K562 (cell line): ENCODE measurements around the gene KLHL22. TPM values are rescaled to one million over a fixed set of nuclear protein-coding genes. Genes with fewer than 3 reads are reported as not detected.

Source experiments
- CLOCK ChIP-seq: fragments of 250-450 bp; sonication (Bioruptor Pico); IDR thresholded peaks from 2 replicates; pipeline ENCODE4 v1.4.0; 2020; ENCODE audit warnings: mild to moderate bottlenecking, moderate library complexity, borderline replicate concordance
- FOSL1 ChIP-seq: fragments of 200-800 bp; sonication (Bioruptor generic); conservative IDR thresholded peaks from 2 replicates; pipeline ENCODE4 v1.6.1; 2016; ENCODE audit warnings: missing genetic modification characterization, missing compliant biosample characterization
- HES1 ChIP-seq: fragments of 450-650 bp; IDR thresholded peaks from 2 replicates; pipeline ENCODE4 v1.6.1; 2016; ENCODE audit warnings: low read depth, mild to moderate bottlenecking, moderate library complexity
- HIVEP1 ChIP-seq: fragments of 250-450 bp; sonication (Bioruptor Pico); IDR thresholded peaks from 2 replicates; pipeline ENCODE4 v1.4.0; 2020; ENCODE audit warnings: mild to moderate bottlenecking
- JUND ChIP-seq, 2 experiments: IDR thresholded peaks; 2 replicates in 1 of 2; 3 replicates in 1 of 2; pipeline ENCODE4 v1.6.1; 2011; ENCODE audit warnings: borderline replicate concordance in 2 of 2, low read depth in 2 of 2, low read length in 2 of 2, improper control_type of control experiment in 1 of 2, missing biosample characterization in 1 of 2, missing genetic modification characterization in 1 of 2, missing genetic modification reagents in 1 of 2
- MCM7 ChIP-seq, 2 experiments: fragments of 450-650 bp; IDR thresholded peaks; 2 replicates each; pipeline ENCODE4 v1.6.1; 2016 to 2018
- MTF1 ChIP-seq: fragments of 250-450 bp; sonication (Bioruptor Pico); IDR thresholded peaks from 2 replicates; pipeline ENCODE4 v1.9.0; 2021; ENCODE audit warnings: moderate library complexity, mild to moderate bottlenecking, inconsistent platforms, borderline replicate concordance
- PKNOX1 ChIP-seq: fragments of 450-650 bp; IDR thresholded peaks from 2 replicates; pipeline ENCODE4 v1.6.1; 2016
- RB1 ChIP-seq: fragments of 450-650 bp; IDR thresholded peaks from 2 replicates; pipeline ENCODE4 v1.6.1; 2017; ENCODE audit warnings: low read depth, mild to moderate bottlenecking
- RBBP5 ChIP-seq: fragments of 200-600 bp; sonication (generic); IDR thresholded peaks from 2 replicates; pipeline ENCODE4 v1.6.1; 2012; ENCODE audit warnings: borderline replicate concordance, mild to moderate bottlenecking, low read length, control low read depth, inconsistent platforms; ENCODE audit not compliant: insufficient read depth, poor library complexity, severe bottlenecking
- RBM39 ChIP-seq: fragments of 200-400 bp; formaldehyde crosslinking; optimal IDR thresholded peaks from 2 replicates; pipeline ENCODE3; 2018; ENCODE audit warnings: low read depth, low read length
- THAP12 ChIP-seq: fragments of 250-450 bp; sonication (Bioruptor Pico); IDR thresholded peaks from 2 replicates; pipeline ENCODE4 v1.9.0; 2021; ENCODE audit warnings: mild to moderate bottlenecking, inconsistent platforms
- ZNF124 ChIP-seq: sonication (generic); formaldehyde crosslinking; IDR thresholded peaks from 2 replicates; pipeline ENCODE4 v1.8.1; 2022; ENCODE audit warnings: missing genetic modification reagents
- ZNF146 ChIP-seq: IDR thresholded peaks from one replicate; pipeline ENCODE4 v1.6.1; 2018; ENCODE audit warnings: missing compliant biosample characterization; ENCODE audit not compliant: unreplicated experiment
- ZNF174 ChIP-seq: fragments of 250-450 bp; sonication (Bioruptor Pico); IDR thresholded peaks from 2 replicates; pipeline ENCODE4 v1.4.0; 2020; ENCODE audit warnings: mild to moderate bottlenecking
- ZNF232 ChIP-seq: sonication (generic); formaldehyde crosslinking; IDR thresholded peaks from 2 replicates; pipeline ENCODE4 v1.8.0; 2022; ENCODE audit warnings: mild to moderate bottlenecking, missing genetic modification reagents
- ZNF449 ChIP-seq: fragments of 250-450 bp; sonication (Bioruptor Pico); IDR thresholded peaks from 2 replicates; pipeline ENCODE4 v1.8.0; 2022; ENCODE audit warnings: moderate library complexity, mild to moderate bottlenecking, inconsistent platforms
- ZNF717 ChIP-seq: fragments of 250-450 bp; sonication (Bioruptor Pico); IDR thresholded peaks from 2 replicates; pipeline ENCODE4 v1.5.0; 2021
- polyA plus RNA-seq, 8 experiments: library from polyadenylated mRNA; depleted of rRNA in 4 of 8; stranded (reverse) in 5 of 8; unstranded in 3 of 8; fragments of >200 nt; fragmentation: Nextera tagmentation in 2 of 8; fragmentation: Illumina TruSeq in 1 of 8; extraction: Ambion mirVana in 2 of 8; extraction: Trizol in 1 of 8; gene quantifications; 2 replicates each; pipeline versions ENCODE4 v1.2.1 to v1.2.3, GENCODE V29; 2011 to 2014; ENCODE audit warnings: inconsistent platforms in 1 of 8, missing spikeins in 1 of 8
- total RNA-seq, 7 experiments: library from RNA; depleted of rRNA in 6 of 7; stranded (reverse); fragments of >200 nt in 6 of 7; fragmentation: Illumina TruSeq in 2 of 7; extraction: Trizol in 2 of 7; gene quantifications; 2 replicates each; pipeline versions ENCODE4 v1.2.1 to v1.2.3, GENCODE V29; 2011 to 2021; ENCODE audit warnings: low replicate concordance in 1 of 7

Gene KLHL22
- total and polyA plus RNA-seq, 9 of the 15 experiments (the other 6 are each of a cell fraction or from before 2014, with no cell fraction given): 1.3 to 25.6 (median 15.2) TPM

- TF ChIP-seq HIVEP1 (CRISPR knock-in tag) (0 out of 2 replicates have a peak, but pooled peaks have one; percentile 47), JUND (IDR thresholded peaks at IDR 0.05; ENCODE audit: borderline replicate concordance, low read depth, low read length) (no peak), JUND (tag; IDR thresholded peaks at IDR 0.05; ENCODE audit: borderline replicate concordance, low read depth, low read length) (no peak), ZNF124 (CRISPR knock-in tag) (no peak), RBBP5 (peak; percentile 32), ZNF449 (CRISPR knock-in tag) (no peak), HES1 (no peak; the same call in 1 of the 2 replicates), MTF1 (CRISPR knock-in tag) (no peak), ZNF146 (CRISPR knock-in tag) (no peak), CLOCK (CRISPR knock-in tag) (no peak), RB1 (peak; percentile 12; the same call in 1 of the 2 replicates), ZNF232 (CRISPR knock-in tag) (no peak), RBM39 (peak; percentile 49), THAP12 (CRISPR knock-in tag) (peak; percentile 37; the same call in 1 of the 2 replicates), PKNOX1 (peak; percentile 68), FOSL1 (tag) (no peak; the same call in 1 of the 2 replicates), ZNF717 (CRISPR knock-in tag) (no peak), MCM7 (IDR thresholded peaks at IDR 0.05) (no peak), ZNF174 (CRISPR knock-in tag) (no peak)
Measured at GRCh38 chr22:20412474-20413216, 83.0 kb downstream of the KLHL22 start (continued).
